ENCODE measurements around the gene ATP5ME. TPM values are rescaled to one million over a fixed set of nuclear protein-coding genes. Genes with fewer than 3 reads are reported as not detected.
"Not testable (repeated sequence)": the region's sequence is repeated elsewhere in the genome, so short reads cannot be mapped to it uniquely, and the experiment has no call there.

Gene ATP5ME
- total RNA-seq, 1 donor from 2014 or later: 297 TPM

GRCh38 chr4:656436-657337, 17.4 kb downstream of the ATP5ME start:
- DNase-seq (ENCODE audit: low read depth in 2 of 2): no peak

- no peak for DNase-seq (ENCODE audit: low read depth in 2 of 2)
Measured at GRCh38 chr4:655464-656151, 18.5 kb downstream of the ATP5ME start.

- no peak for DNase-seq (ENCODE audit: low read depth in 2 of 2)
Measured at GRCh38 chr4:654871-655463, 19.1 kb downstream of the ATP5ME start.

- DNase-seq (ENCODE audit: low read depth in 2 of 2): no peak
Measured at GRCh38 chr4:654503-654845, 19.6 kb downstream of the ATP5ME start.

- DNase-seq (ENCODE audit: low read depth in 2 of 2): no peak
Measured at GRCh38 chr4:653831-654502, 20.1 kb downstream of the ATP5ME start.

GRCh38 chr4:653080-653821, 20.8 kb downstream of the ATP5ME start:
- no peak for DNase-seq (ENCODE audit: low read depth in 2 of 2)

- DNase-seq (ENCODE audit: low read depth in 2 of 2): no peak
Measured at GRCh38 chr4:651884-652642, 22.0 kb downstream of the ATP5ME start.

- DNase-seq (ENCODE audit: low read depth in 2 of 2): no peak
Measured at GRCh38 chr4:650951-651883, 22.9 kb downstream of the ATP5ME start.

GRCh38 chr4:650461-650860, 23.6 kb downstream of the ATP5ME start:
- no peak for DNase-seq (ENCODE audit: low read depth in 2 of 2)

- DNase-seq (ENCODE audit: low read depth in 2 of 2): no peak
Measured at GRCh38 chr4:649751-650310, 24.2 kb downstream of the ATP5ME start.

- no peak for DNase-seq (ENCODE audit: low read depth in 2 of 2)
Measured at GRCh38 chr4:649293-649625, 24.8 kb downstream of the ATP5ME start.

- DNase-seq (ENCODE audit: low read depth in 2 of 2): no peak
Measured at GRCh38 chr4:648579-649292, 25.3 kb downstream of the ATP5ME start.

GRCh38 chr4:647481-647880, 26.6 kb downstream of the ATP5ME start:
- no peak for DNase-seq (ENCODE audit: low read depth in 2 of 2)

GRCh38 chr4:646460-646859, 27.6 kb downstream of the ATP5ME start:
- no peak for DNase-seq (ENCODE audit: low read depth in 2 of 2)

GRCh38 chr4:642366-642765, 31.7 kb downstream of the ATP5ME start:
- not testable (repeated sequence) for DNase-seq (ENCODE audit: low read depth in 2 of 2)

- DNase-seq (ENCODE audit: low read depth in 2 of 2): no peak
Measured at GRCh38 chr4:637536-638280, 36.4 kb downstream of the ATP5ME start.

- DNase-seq (ENCODE audit: low read depth in 2 of 2): no peak
Measured at GRCh38 chr4:636628-637159, 37.4 kb downstream of the ATP5ME start.
